IPS-NIHi11 (cell line): ENCODE measurements around the gene ATAT1.

Experiments
- DNase-seq: peaks from one replicate; pipeline ENCODE4 v3.0.0; 2012; ENCODE audit warnings: mixed read lengths, low spot score

ATAT1 gene

GRCh38 chr6:30626484-30627366 is at the start of gene ATAT1:
TSS of gene ATAT1 (plus strand) at chr6:30626874.
- DNase-seq: peak; percentile 95

- no peak for DNase-seq
These were observed 48.6 kb upstream of the ATAT1 start for GRCh38 chr6:30578051-30578450.

- no peak for DNase-seq
These were observed 42.8 kb upstream of the ATAT1 start for GRCh38 chr6:30583921-30584320.

- no peak for DNase-seq
These were observed 36.8 kb upstream of the ATAT1 start for GRCh38 chr6:30589754-30590358.

GRCh38 chr6:30590509-30590908 is 36.2 kb upstream of the ATAT1 start:
- no peak for DNase-seq

GRCh38 chr6:30591008-30591407 is 35.7 kb upstream of the ATAT1 start:
- peak; percentile 43 for DNase-seq

GRCh38 chr6:30592287-30592686 is 34.4 kb upstream of the ATAT1 start:
- DNase-seq: no peak

- peak; percentile 84 for DNase-seq
These were observed 29.1 kb upstream of the ATAT1 start for GRCh38 chr6:30597315-30598144.

- no peak for DNase-seq
These were observed 27.6 kb upstream of the ATAT1 start for GRCh38 chr6:30598912-30599624.

- DNase-seq: no peak
These were observed 26.9 kb upstream of the ATAT1 start for GRCh38 chr6:30599625-30600324.

- no peak for DNase-seq
These were observed 26.2 kb upstream of the ATAT1 start for GRCh38 chr6:30600451-30600961.

- no peak for DNase-seq
These were observed 25.2 kb upstream of the ATAT1 start for GRCh38 chr6:30601436-30601814.

GRCh38 chr6:30601815-30602641 is 24.6 kb upstream of the ATAT1 start:
- no peak for DNase-seq

GRCh38 chr6:30603961-30604360 is 22.7 kb upstream of the ATAT1 start:
- no peak for DNase-seq

- no peak for DNase-seq
These were observed 16.6 kb upstream of the ATAT1 start for GRCh38 chr6:30610065-30610464.

GRCh38 chr6:30611150-30611855 is 15.4 kb upstream of the ATAT1 start:
- no peak for DNase-seq

- DNase-seq: no peak
These were observed 14.8 kb upstream of the ATAT1 start for GRCh38 chr6:30611856-30612194.

- DNase-seq: no peak
These were observed 14.5 kb upstream of the ATAT1 start for GRCh38 chr6:30612213-30612612.

GRCh38 chr6:30612687-30613248 is 13.9 kb upstream of the ATAT1 start:
- no peak for DNase-seq
